Neuronal stem cell (in vitro differentiated cells): Measurements from ENCODE around the gene TRAK1.

Experiments
- DNase-seq: peaks from one replicate; pipeline ENCODE4 v3.0.0-alpha.2; 2013; ENCODE audit warnings: low spot score
- H2AFZ ChIP-seq: one replicate; pipeline ENCODE4 v1.6.1; 2013; ENCODE audit warnings: mild to moderate bottlenecking, low read length, inconsistent platforms
- H2AK5ac ChIP-seq: 2 replicates; pipeline ENCODE4 v1.6.1; 2013; ENCODE audit warnings: low read depth, mild to moderate bottlenecking, inconsistent platforms, low read length, moderate library complexity, mixed read lengths
- H2BK120ac ChIP-seq: 2 replicates; pipeline ENCODE4 v1.6.1; 2013; ENCODE audit warnings: low read depth, mild to moderate bottlenecking, inconsistent platforms, low read length, moderate library complexity, mixed read lengths
- H2BK12ac ChIP-seq: one replicate; pipeline ENCODE4 v1.6.1; 2013; ENCODE audit warnings: low read length, inconsistent platforms
- H2BK15ac ChIP-seq: 2 replicates; pipeline ENCODE4 v1.6.1; 2013; ENCODE audit warnings: mild to moderate bottlenecking, low read length, inconsistent platforms, mixed read lengths
- H2BK5ac ChIP-seq: one replicate; pipeline ENCODE4 v1.6.1; 2013; ENCODE audit warnings: inconsistent platforms, mild to moderate bottlenecking, low read length, moderate library complexity
- H3K14ac ChIP-seq: one replicate; pipeline ENCODE4 v1.6.1; 2013; ENCODE audit warnings: low read length, inconsistent platforms
- H3K18ac ChIP-seq: 2 replicates; pipeline ENCODE4 v1.6.1; 2013; ENCODE audit warnings: low read length, inconsistent platforms
- H3K23ac ChIP-seq: 2 replicates; pipeline ENCODE4 v1.6.1; 2013; ENCODE audit warnings: low read depth, mild to moderate bottlenecking, mixed read lengths, low read length, inconsistent platforms; ENCODE audit not compliant: poor library complexity
- H3K27ac ChIP-seq: replicated peaks from 3 replicates; pipeline ENCODE4 v1.5.1; 2013; ENCODE audit warnings: low read length, inconsistent platforms
- H3K27me3 ChIP-seq, 3 experiments: 2 replicates each; pipeline ENCODE4 v1.6.1; 2013; ENCODE audit warnings: low read length in 3 of 3, mild to moderate bottlenecking in 2 of 3, inconsistent platforms in 1 of 3, low read depth in 1 of 3, mixed read lengths in 1 of 3, moderate library complexity in 1 of 3; ENCODE audit not compliant: control insufficient read depth in 3 of 3, insufficient read depth in 3 of 3
- H3K36me3 ChIP-seq, 2 donors: replicated peaks in 1 of 2; 2 replicates each; pipeline ENCODE4 v1.6.1; 2013; ENCODE audit warnings: low read length in 2 of 2; ENCODE audit not compliant: control insufficient read depth in 2 of 2, insufficient read depth in 2 of 2
- H3K4ac ChIP-seq: 2 replicates; pipeline ENCODE4 v1.6.1; 2013; ENCODE audit warnings: inconsistent platforms, mild to moderate bottlenecking, low read length, moderate library complexity
- H3K4me1 ChIP-seq, 2 donors: 1 replicate in 1 of 2; 2 replicates in 1 of 2; pipeline ENCODE4 v1.6.1; 2013; ENCODE audit warnings: low read length in 2 of 2, low read depth in 1 of 2; ENCODE audit not compliant: control insufficient read depth in 2 of 2, insufficient read depth in 1 of 2
- H3K4me2 ChIP-seq: one replicate; pipeline ENCODE4 v1.6.1; 2013; ENCODE audit warnings: mild to moderate bottlenecking, low read length, inconsistent platforms; ENCODE audit not compliant: insufficient read depth, poor library complexity, severe bottlenecking
- H3K4me3 ChIP-seq, 2 donors: 2 replicates each; pipeline ENCODE4 v1.5.1; 2013; ENCODE audit warnings: low read length in 2 of 2, mild to moderate bottlenecking in 2 of 2, inconsistent platforms in 1 of 2, moderate library complexity in 1 of 2
- H3K79me1 ChIP-seq: one replicate; pipeline ENCODE4 v1.6.1; 2013; ENCODE audit warnings: low read depth, mild to moderate bottlenecking, inconsistent platforms, low read length, moderate library complexity
- H3K9ac ChIP-seq: one replicate; pipeline ENCODE4 v1.6.1; 2013; ENCODE audit warnings: mild to moderate bottlenecking, low read depth, low read length, inconsistent platforms; ENCODE audit not compliant: poor library complexity
- H3K9me3 ChIP-seq, 2 donors: replicated peaks in 1 of 2; 2 replicates each; pipeline versions ENCODE3 to v1.6.1; 2013; ENCODE audit warnings: low read length in 2 of 2, mild to moderate bottlenecking in 2 of 2, inconsistent platforms in 1 of 2, low read depth in 1 of 2, mixed read lengths in 1 of 2, moderate library complexity in 1 of 2; ENCODE audit not compliant: control insufficient read depth in 2 of 2, insufficient read depth in 1 of 2
- H4K8ac ChIP-seq: one replicate; pipeline ENCODE4 v1.6.1; 2013; ENCODE audit warnings: low read depth, mild to moderate bottlenecking, inconsistent platforms, low read length, moderate library complexity
- H4K91ac ChIP-seq: one replicate; pipeline ENCODE4 v1.6.1; 2013; ENCODE audit warnings: low read length, low read depth, mild to moderate bottlenecking, inconsistent platforms; ENCODE audit not compliant: poor library complexity
- WGBS, 2 donors: extraction: QIAGEN DNeasy Blood & Tissue Kit; methylation state at CpG; one replicate each; pipeline ENCODE4 v1.1.7; 2013; ENCODE audit warnings: missing lambda C conversion rate in 2 of 2, mixed read lengths in 1 of 2; ENCODE audit not compliant: insufficient read length in 2 of 2, insufficient replicate concordance in 1 of 2; ENCODE audit errors: extremely low coverage in 2 of 2; 5-methylcytosine and 5-hydroxymethylcytosine counted together

Gene TRAK1

DNA sequence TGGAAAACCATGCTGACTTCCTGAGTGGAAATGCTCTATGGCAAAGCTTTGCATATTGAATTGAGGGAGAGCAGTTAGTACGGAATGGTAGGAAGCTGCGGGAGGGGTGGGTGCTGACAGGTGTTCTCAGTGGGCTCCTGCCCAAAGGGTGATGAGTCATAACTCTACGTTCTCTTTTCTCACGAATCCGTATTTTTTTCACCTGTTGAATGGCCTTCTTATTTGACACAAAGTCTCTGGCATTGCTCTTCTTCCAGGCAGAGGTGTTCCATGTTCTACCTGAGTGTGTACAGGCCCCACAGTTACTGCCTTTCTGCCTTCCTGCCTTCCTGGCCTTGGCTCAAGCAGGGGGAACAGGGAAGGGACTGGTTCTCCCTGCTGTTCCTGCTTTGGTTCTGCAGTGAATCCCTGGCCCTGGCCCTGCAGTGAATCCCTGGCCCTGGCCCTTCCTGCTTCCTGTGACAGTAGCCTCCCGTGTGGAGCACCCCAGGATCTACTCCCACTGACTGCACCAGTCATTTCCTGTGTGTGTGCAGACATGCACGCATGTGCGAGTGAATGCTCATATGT is 31.9 kb downstream of the TRAK1 start:
- Histone ChIP-seq H3K9ac (no peak overlapping the region), H3K27me3 (no peaks in the 10 kb centered on the region), H3K9me3 (no peaks in the 10 kb centered on the region), H2BK15ac (no peak overlapping the region), H2AK5ac (no peak overlapping the region), H3K36me3 (peaks cover 6 to 56% of the 10 kb centered on the region in 2 donors), H4K91ac (no peak overlapping the region), H2BK12ac (no peak overlapping the region), H3K18ac (peak overlapping the region; percentile 82), H3K4me3 (no peak overlapping the region), H3K4me2 (no peak overlapping the region), H3K14ac (no peak overlapping the region), H4K8ac (no peak overlapping the region), H3K4ac (no peak overlapping the region), H3K79me1 (peaks cover 2% of the 10 kb centered on the region), H3K4me1 (peaks cover 0 to 3% of the 10 kb centered on the region in 2 donors), H2BK5ac (no peak overlapping the region), H3K27ac (no peak overlapping the region), H2BK120ac (no peak overlapping the region), H2AFZ (no peak overlapping the region), H3K23ac (peak overlapping the region; percentile 29)
- no peak for DNase-seq
- no CpG with 5 or more reads among the region's 8 CpGs for WGBS, 2 donors

DNA sequence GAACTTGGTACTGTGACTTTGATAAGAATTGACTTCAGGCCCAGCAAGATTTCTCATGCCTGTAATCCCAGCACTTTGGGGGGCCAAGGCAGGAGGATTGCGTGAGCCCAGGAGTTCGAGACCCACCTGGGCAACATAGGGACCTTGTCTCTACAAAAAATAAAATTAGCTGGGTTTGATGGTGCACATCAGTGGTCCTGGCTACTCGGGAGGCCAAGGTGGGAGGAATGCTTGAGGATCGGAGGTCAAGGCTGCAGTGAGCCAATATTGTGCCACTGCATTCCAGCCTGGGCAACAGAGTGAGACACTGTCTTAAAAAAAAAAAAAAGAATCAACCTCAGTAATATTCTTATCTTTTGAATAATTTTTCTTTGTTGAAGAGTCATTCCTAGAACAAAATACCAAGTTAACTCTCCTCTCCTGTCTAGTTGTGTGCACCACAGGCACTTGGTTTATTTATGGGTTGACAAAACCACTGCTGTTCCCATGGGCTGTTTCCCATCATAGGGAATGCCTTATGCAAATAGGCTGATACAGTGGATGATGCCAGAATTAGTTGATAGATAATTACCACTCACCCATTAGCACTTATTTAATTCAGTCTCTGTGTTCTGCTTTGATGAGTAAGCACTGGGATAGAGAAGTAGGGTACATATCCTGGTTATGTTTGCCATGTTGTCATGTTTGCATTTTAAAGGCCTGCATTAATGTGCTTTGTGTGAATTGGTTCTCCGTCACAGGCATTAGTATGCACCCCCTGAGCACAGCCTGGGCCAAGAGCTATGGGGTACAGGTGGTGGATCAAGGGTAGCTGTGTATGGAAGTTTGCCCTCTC is 32.9 kb downstream of the TRAK1 start:
- no peak overlapping the region for H3K18ac ChIP-seq
- no peak overlapping the region for H2BK15ac ChIP-seq
- DNase-seq = no peak
- no peak overlapping the region for H2BK12ac ChIP-seq
- no peak overlapping the region for H3K23ac ChIP-seq
- no peak overlapping the region for H3K27ac ChIP-seq
- no peak overlapping the region for H2AK5ac ChIP-seq
- H3K27me3 ChIP-seq = no peaks in the 10 kb centered on the region
- no peak overlapping the region for H4K91ac ChIP-seq
- H3K9me3 ChIP-seq = no peaks in the 10 kb centered on the region
- peaks cover 8 to 59% of the 10 kb centered on the region in 2 donors for H3K36me3 ChIP-seq
- no peak overlapping the region for H3K4ac ChIP-seq
- no peak overlapping the region for H4K8ac ChIP-seq
- H3K4me2 ChIP-seq = no peak overlapping the region
- H3K14ac ChIP-seq = no peak overlapping the region
- no peak overlapping the region for H3K9ac ChIP-seq
- no peak overlapping the region for H2BK5ac ChIP-seq
- peaks cover 2% of the 10 kb centered on the region for H3K79me1 ChIP-seq
- WGBS, 2 donors = no CpG with 5 or more reads among the region's 5 CpGs
- no peak overlapping the region for H3K4me3 ChIP-seq
- H2BK120ac ChIP-seq = no peak overlapping the region
- H3K4me1 ChIP-seq = peaks cover 0 to 3% of the 10 kb centered on the region in 2 donors
- H2AFZ ChIP-seq = no peak overlapping the region

DNA sequence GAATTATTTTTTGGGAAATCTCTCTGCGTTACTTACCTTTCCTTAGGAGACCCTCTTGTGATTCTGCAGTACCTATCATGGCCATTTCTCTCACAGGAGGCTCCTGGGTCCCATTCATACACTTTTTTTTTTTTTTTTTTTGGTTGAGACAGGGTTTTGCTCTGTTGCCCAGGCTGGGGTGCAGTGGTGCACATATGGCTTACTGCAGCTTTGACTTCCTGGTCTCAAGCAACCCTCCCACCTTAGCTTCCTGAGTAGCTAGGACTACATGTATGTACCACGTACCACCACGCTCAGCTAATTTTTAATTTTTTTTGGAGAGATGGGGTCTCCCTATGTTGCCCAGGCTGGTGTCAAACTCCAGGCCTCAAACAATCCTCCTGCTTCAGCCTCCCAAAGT is 36.1 kb downstream of the TRAK1 start:
- DNase-seq = no peak
- Histone ChIP-seq H3K9me3 (no peaks in the 10 kb centered on the region), H3K4me1 (no peaks in the 10 kb centered on the region), H3K27ac (no peak overlapping the region), H3K4ac (no peak overlapping the region), H2AFZ (no peak overlapping the region), H3K14ac (no peak overlapping the region), H4K91ac (no peak overlapping the region), H3K23ac (no peak overlapping the region), H2BK120ac (no peak overlapping the region), H2AK5ac (no peak overlapping the region), H3K4me3 (no peak overlapping the region), H2BK12ac (no peak overlapping the region), H3K4me2 (no peak overlapping the region), H4K8ac (no peak overlapping the region), H2BK5ac (no peak overlapping the region), H3K79me1 (peaks cover 2% of the 10 kb centered on the region), H2BK15ac (no peak overlapping the region), H3K9ac (no peak overlapping the region), H3K36me3 (peaks cover 8 to 70% of the 10 kb centered on the region in 2 donors), H3K27me3 (no peaks in the 10 kb centered on the region), H3K18ac (no peak overlapping the region)
- no CpG with 5 or more reads among the region's 3 CpGs for WGBS, 2 donors

DNA sequence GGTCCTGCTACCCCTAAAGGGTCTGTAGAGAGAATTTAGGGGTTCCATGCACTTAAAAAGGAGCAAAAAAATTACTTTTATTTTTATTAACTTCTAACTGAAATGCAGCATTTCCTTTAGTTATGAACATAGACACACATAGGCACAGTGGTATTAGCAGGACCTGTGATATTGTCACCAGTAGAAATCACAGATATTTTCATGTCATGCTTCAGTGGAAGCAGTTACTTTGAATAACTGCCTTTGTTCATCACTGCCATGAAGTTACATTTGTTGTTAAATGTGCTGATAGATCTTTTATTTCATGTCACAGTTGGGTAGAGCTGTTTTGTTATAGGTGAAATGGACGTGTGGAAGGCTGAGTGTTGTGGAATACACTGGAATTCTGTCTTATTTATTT is 37.4 kb downstream of the TRAK1 start:
- Histone ChIP-seq H3K9ac (no peak overlapping the region), H3K9me3 (no peaks in the 10 kb centered on the region), H3K27me3 (no peaks in the 10 kb centered on the region), H3K4me3 (no peak overlapping the region), H3K27ac (no peak overlapping the region), H3K4ac (no peak overlapping the region), H3K18ac (no peak overlapping the region), H2AK5ac (no peak overlapping the region), H3K14ac (no peak overlapping the region), H2BK5ac (no peak overlapping the region), H3K4me2 (no peak overlapping the region), H3K23ac (no peak overlapping the region), H3K4me1 (no peaks in the 10 kb centered on the region), H2BK120ac (no peak overlapping the region), H4K8ac (no peak overlapping the region), H2AFZ (no peak overlapping the region), H2BK15ac (no peak overlapping the region), H2BK12ac (no peak overlapping the region), H3K79me1 (no peaks in the 10 kb centered on the region), H3K36me3 (peaks cover 8 to 75% of the 10 kb centered on the region in 2 donors), H4K91ac (no peak overlapping the region)
- DNase-seq = no peak
- WGBS, 2 donors = no CpG with 5 or more reads among the region's 1 CpG
